KMS-11 (cell line): ENCODE data around the gene OSBPL9.
"Not testable (repeated sequence)": the region's sequence is repeated elsewhere in the genome, so short reads cannot be mapped to it uniquely, and the experiment has no call there.

ENCODE experiments used
- H2AFZ ChIP-seq: fragments of 200-600 bp; sonication (generic); 2 replicates; pipeline ENCODE4 v1.6.1; 2016; ENCODE audit warnings: antibody characterized with exemption, mixed run types, low read depth
- H3K27ac ChIP-seq: fragments of 200-600 bp; sonication (generic); 2 replicates; pipeline ENCODE4 v1.6.1; 2016; ENCODE audit warnings: mild to moderate bottlenecking, mixed run types
- H3K27me3 ChIP-seq: fragments of 200-600 bp; sonication (generic); 2 replicates; pipeline ENCODE4 v1.6.1; 2017; ENCODE audit warnings: mild to moderate bottlenecking, low read depth, mixed run types, moderate library complexity; ENCODE audit not compliant: insufficient read depth
- H3K36me3 ChIP-seq: fragments of 200-600 bp; sonication (generic); 2 replicates; pipeline ENCODE4 v1.6.1; 2017; ENCODE audit warnings: mild to moderate bottlenecking, mixed run types; ENCODE audit not compliant: insufficient read depth
- H3K4me1 ChIP-seq: fragments of 200-600 bp; sonication (generic); 2 replicates; pipeline ENCODE4 v1.6.1; 2016; ENCODE audit warnings: mild to moderate bottlenecking, low read depth, mixed run types; ENCODE audit not compliant: poor library complexity, severe bottlenecking
- H3K4me2 ChIP-seq: fragments of 200-600 bp; sonication (generic); 2 replicates; pipeline ENCODE4 v1.7.0; 2016; ENCODE audit warnings: mild to moderate bottlenecking, mixed run types
- H3K4me3 ChIP-seq: fragments of 200-600 bp; sonication (generic); IDR thresholded peaks from 2 replicates; pipeline ENCODE4 v1.6.1; 2017; ENCODE audit warnings: low read depth, low read length, mixed read lengths; ENCODE audit not compliant: insufficient read depth
- H3K79me2 ChIP-seq: fragments of 200-600 bp; sonication (generic); 2 replicates; pipeline ENCODE4 v1.6.1; 2016; ENCODE audit warnings: low read depth, mixed run types; ENCODE audit not compliant: insufficient read depth
- H3K9ac ChIP-seq: fragments of 200-600 bp; sonication (generic); 2 replicates; pipeline ENCODE4 v1.6.1; 2016; ENCODE audit warnings: mild to moderate bottlenecking, mixed run types
- H4K20me1 ChIP-seq: fragments of 200-600 bp; sonication (generic); 2 replicates; pipeline ENCODE4 v1.6.1; 2016; ENCODE audit warnings: mild to moderate bottlenecking, mixed run types; ENCODE audit not compliant: insufficient read depth
- TF ChIP-seq, protein P1 (sequence below): fragments of 200-600 bp; sonication (generic); conservative IDR thresholded peaks from 2 replicates; pipeline ENCODE4 v1.6.1; 2017; ENCODE audit warnings: low read depth, mild to moderate bottlenecking, antibody characterized with exemption, low read length, moderate library complexity, mixed read lengths

The OSBPL9 gene

DNA sequence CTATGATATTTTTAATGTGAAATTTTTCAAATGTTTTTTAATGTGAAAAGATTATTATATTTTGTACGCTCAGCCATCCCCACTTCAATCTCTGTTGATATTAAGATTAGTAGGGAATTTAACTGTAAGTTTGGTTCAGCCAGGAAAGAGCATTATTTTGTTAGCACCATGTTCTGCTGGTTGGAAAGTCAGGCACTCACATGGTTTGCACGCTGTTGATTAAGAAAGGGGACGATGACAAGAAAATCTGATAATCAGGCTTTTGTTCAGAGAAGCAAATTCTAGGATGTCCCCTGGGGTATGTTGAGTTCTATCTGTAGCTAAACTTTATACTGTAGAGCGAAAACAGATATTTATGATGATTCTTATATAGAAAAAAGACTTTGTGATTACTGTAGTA is 115.1 kb downstream of the OSBPL9 start:
- TF ChIP-seq, protein P1, sequence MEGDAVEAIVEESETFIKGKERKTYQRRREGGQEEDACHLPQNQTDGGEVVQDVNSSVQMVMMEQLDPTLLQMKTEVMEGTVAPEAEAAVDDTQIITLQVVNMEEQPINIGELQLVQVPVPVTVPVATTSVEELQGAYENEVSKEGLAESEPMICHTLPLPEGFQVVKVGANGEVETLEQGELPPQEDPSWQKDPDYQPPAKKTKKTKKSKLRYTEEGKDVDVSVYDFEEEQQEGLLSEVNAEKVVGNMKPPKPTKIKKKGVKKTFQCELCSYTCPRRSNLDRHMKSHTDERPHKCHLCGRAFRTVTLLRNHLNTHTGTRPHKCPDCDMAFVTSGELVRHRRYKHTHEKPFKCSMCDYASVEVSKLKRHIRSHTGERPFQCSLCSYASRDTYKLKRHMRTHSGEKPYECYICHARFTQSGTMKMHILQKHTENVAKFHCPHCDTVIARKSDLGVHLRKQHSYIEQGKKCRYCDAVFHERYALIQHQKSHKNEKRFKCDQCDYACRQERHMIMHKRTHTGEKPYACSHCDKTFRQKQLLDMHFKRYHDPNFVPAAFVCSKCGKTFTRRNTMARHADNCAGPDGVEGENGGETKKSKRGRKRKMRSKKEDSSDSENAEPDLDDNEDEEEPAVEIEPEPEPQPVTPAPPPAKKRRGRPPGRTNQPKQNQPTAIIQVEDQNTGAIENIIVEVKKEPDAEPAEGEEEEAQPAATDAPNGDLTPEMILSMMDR, result no peak
- Histone ChIP-seq H4K20me1 (no peaks in the 10 kb centered on the region), H3K4me3 (no peak overlapping the region)

DNA sequence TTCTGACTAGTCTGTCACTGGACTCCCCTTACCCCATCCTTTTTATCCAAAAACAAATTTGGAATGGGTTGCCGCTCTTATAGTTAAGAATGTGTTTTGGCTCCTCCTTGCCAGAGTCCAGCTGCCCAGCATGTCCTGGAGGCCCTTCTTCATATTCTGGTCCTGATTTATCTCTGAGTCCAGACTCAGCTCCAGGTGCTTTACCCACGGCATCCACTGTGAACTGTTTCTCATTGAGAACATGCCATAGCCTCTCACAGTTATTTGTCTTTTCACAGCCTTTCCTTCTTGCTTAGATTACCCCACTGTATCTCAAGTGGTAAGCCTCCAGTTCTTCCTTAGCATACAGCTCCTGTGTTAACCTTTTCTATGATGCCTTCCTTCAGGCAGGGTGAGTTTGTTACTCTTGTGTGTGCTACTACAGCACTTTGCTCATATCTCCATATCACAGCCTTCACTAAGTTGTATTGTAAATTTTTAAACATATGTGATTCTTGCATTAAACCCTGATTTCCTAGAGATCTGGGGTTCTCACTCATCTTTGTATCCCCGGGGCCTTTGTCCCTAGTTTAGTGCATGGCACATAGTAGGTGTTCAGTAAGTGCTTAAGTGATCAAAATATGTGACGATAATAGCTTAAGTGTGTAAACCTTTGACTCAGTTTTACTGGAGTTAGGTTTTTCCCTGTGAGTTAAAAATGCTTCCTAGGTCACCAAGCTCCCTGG is 116.0 kb downstream of the OSBPL9 start:
- H3K4me3 ChIP-seq, result no peak overlapping the region
- no peak overlapping the region for H3K27ac ChIP-seq

More for the DNA sequence above, 115.1 kb downstream of the OSBPL9 start:
- Histone ChIP-seq H3K36me3 (no peaks in the 10 kb centered on the region), H3K27me3 (no peaks in the 10 kb centered on the region), H3K9ac (no peak overlapping the region), H3K4me2 (no peak overlapping the region), H2AFZ (no peak overlapping the region), H3K79me2 (no peaks in the 10 kb centered on the region), H3K4me1 (peaks cover 3% of the 10 kb centered on the region), H3K27ac (no peak overlapping the region)

DNA sequence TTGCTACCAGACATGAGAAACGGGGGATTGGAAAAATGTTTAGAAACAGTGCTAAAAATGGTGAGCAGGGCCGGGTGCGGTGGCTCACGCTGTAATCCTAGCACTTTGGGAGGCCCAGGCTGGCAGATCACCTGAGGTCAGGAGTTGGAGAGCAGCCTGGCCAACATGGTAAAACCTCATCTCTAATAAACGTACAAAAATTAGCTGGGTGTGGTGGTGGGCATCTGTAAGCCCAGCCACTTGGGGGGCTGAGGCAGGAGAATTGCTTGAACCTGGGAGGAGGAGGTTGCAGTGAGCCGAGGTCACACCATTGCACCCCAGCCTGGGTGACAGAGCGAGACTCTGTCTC is 116.5 kb downstream of the OSBPL9 start:
- H3K4me1 ChIP-seq, H3K27me3 ChIP-seq, H3K27ac ChIP-seq, H3K9ac ChIP-seq, H3K36me3 ChIP-seq, H3K4me3 ChIP-seq, H4K20me1 ChIP-seq, H2AFZ ChIP-seq, H3K79me2 ChIP-seq, H3K4me2 ChIP-seq: not testable (repeated sequence)

More for the DNA sequence above, 116.0 kb downstream of the OSBPL9 start:
- Histone ChIP-seq H3K4me1 (no peaks in the 10 kb centered on the region), H2AFZ (no peak overlapping the region), H3K36me3 (no peaks in the 10 kb centered on the region), H3K79me2 (no peaks in the 10 kb centered on the region), H3K27me3 (no peaks in the 10 kb centered on the region), H3K9ac (no peak overlapping the region), H4K20me1 (no peaks in the 10 kb centered on the region), H3K4me2 (no peak overlapping the region)
- TF ChIP-seq, protein P1, result no peak

DNA sequence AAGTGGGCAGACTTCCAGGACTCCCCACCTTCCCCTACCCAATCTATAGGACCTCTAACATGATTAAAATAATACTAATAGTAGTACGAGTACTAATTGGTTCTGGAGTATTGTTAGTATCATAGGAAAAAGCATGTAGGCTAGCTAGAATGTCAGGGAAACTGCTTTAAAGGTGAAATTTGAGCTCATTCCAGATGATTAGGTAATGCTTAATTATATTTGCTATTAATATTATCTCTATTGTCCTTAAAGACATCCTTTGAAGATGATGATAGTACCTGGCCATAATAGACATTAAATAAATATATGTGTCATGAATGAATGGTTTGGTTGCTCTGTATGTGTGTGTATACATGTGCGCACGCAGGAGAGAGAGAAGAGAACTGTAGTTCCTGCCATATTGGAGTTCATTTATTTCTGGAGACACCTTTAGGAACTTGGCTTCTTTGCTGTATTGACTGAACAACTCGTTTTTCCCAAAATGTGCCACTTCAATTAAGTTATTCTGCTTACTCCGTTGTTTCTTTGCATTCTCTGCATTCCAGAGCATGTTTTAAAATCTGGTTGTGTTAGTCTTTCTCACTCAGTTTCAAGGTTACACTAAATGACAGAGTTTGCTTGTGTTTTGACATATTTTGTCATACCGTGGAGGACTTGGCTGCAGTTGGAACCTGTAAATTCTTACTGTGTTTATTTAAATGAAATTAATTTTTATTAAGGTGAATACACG is 117.1 kb downstream of the OSBPL9 start:
- H3K27me3 ChIP-seq, result no peaks in the 10 kb centered on the region
- H2AFZ ChIP-seq, result no peak overlapping the region
- no peaks in the 10 kb centered on the region for H4K20me1 ChIP-seq
- H3K4me3 ChIP-seq, result no peak overlapping the region
- no peaks in the 10 kb centered on the region for H3K4me1 ChIP-seq
- no peak overlapping the region for H3K4me2 ChIP-seq
- TF ChIP-seq, protein P1, result no peak
- H3K27ac ChIP-seq, result no peak overlapping the region
- no peaks in the 10 kb centered on the region for H3K36me3 ChIP-seq
- H3K9ac ChIP-seq, result no peak overlapping the region
- H3K79me2 ChIP-seq, result no peaks in the 10 kb centered on the region
